Activated gamma-delta T cell treated with Interleukin-2 at 50 U/mL for 16 hours (primary cell): Measurements from ENCODE around the gene TACC2.
"Not testable (repeated sequence)": the region's sequence is repeated elsewhere in the genome, so short reads cannot be mapped to it uniquely, and the experiment has no call there.

Experiments
- DNase-seq: peaks from one replicate; pipeline ENCODE4 v3.0.0-alpha.2; 2020

TACC2 gene

DNA sequence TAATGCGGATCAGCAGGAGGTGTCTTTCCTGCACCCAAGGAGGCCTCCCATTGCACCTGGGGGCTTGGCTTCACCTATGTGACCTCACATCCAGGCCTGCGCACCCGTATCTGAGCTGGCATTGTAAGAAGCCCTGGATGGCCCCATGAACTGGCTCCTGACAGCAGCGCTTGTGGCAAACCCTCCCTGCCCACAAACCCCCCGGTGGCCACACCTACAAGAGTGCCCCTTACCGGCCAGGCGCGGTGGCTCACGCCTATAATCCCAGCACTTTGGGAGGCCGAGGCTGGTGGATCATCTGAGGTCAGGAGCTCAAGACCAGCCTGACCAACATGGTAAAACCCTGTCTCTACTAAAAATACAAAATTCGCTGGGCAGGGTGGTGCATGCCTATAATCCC lies 107.2 kb downstream of the TACC2 start:
- DNase-seq: not testable (repeated sequence)

GRCh38 chr10:122096705-122097104 lies 107.7 kb downstream of the TACC2 start:
- no peak for DNase-seq

DNA sequence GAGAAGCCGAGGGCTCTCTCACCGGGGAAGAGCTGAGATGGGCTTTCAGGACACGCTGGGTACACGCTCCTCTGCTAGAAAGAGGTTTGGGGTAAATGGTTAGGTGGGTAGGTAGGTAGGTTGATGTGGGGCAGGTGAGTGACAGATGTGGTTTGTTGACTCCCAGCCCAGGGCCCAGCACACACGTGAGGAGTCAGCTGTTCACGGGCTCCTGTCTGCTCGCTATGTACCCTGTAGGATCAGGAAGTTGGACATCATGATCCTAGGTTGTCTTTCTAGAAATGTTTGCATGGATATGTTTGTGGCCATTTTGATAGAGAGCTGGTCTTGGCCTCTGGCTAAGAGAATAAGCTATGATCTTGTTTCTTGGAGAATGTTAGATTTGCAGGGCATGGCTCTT lies 109.0 kb downstream of the TACC2 start:
- no peak for DNase-seq

DNA sequence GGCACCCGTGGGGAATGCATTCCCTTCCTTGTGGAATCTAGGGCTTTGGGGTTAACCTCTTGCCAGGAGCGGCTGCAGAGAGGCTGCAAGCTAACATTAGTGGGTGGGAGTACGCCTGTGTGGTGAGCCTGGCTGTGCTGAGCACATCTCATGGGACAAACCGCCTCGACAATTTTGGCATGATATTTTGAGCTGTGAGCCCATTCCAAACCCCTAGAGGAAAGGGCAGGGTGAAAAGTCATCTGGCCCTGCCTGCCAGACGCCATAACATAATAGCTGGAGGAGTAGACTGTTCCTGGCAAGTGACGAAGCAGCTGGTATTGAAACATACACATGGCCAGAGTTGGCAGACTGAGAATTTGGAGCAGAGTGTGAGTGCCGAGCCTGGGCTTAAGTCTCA lies 110.0 kb downstream of the TACC2 start:
- no peak for DNase-seq

GRCh38 chr10:122099562-122099961 lies 110.6 kb downstream of the TACC2 start:
- no peak for DNase-seq

DNA sequence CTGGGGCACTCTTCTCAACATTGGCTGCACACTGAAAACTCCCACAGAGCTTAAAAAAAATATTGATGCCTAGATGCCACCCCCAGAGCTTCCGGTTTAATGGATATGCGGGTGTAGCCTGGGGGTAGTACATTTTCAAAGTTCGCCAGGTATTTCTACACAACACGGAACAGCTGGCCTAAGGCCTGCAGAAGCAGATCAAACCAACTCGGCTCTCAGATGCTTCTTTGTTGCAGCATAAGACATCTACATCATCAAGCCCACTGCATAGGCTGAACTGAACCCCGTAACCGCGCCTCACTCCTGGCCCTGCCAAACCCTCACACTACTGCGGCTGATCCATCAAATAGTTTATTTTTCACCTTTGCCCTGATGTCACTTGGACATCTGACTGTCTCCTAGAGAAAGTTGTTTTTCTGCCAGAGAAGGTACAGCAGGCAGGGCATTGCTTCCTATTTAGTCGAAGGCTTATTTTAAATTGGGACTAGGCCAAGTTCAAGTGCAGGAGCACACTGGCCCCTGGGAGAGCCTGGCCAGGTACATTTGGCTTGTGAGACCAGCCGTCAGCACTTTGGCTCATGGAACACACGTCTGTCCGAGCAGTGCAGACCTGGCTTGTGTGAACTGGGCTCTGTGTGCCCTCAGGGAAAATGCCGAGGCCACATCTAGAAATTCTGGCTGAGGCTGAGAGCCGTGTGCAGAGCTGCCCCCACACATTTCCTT lies 113.3 kb downstream of the TACC2 start:
- DNase-seq: no peak

- DNase-seq: no peak
Measured at GRCh38 chr10:122102869-122103525, 114.0 kb downstream of the TACC2 start.

DNA sequence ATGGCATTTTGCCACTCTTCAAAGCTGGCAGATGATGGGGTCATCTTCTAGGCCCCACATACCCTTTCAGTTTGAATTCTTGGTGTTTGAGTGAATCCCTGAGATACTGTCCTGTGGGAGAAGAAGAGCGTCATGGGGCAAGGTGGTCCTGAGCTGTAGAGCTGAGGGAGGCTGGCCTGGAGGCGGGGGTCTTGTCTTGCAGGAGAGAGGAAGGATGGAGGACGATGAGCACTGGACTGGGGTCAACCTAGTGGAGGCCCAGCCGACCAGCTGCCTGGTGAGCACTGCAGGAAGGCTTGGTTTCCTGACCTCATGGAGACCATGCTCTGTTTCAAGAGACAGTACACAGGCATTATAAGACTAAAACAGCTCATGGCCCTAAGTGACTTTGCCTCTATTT lies 114.6 kb downstream of the TACC2 start:
- DNase-seq: no peak

DNA sequence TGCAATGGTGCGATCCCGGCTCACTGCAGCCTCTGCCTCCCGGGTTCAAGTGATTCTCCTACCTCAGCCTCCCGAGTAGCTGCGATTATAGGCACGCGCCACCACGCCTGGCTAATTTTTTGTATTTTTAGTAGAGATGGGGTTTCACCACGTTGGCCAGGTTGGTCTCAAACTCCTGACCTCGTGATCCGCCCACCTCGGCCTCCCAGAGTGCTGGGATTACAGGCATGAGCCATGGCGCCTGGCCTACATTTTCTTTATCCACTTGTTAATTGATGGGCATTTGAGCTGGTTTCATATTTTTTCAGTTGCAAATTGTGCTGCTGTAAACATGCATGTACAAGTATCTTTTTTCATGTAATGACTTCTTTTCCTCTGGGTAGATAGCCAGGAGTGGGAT lies 119.8 kb downstream of the TACC2 start:
- not testable (repeated sequence) for DNase-seq

DNA sequence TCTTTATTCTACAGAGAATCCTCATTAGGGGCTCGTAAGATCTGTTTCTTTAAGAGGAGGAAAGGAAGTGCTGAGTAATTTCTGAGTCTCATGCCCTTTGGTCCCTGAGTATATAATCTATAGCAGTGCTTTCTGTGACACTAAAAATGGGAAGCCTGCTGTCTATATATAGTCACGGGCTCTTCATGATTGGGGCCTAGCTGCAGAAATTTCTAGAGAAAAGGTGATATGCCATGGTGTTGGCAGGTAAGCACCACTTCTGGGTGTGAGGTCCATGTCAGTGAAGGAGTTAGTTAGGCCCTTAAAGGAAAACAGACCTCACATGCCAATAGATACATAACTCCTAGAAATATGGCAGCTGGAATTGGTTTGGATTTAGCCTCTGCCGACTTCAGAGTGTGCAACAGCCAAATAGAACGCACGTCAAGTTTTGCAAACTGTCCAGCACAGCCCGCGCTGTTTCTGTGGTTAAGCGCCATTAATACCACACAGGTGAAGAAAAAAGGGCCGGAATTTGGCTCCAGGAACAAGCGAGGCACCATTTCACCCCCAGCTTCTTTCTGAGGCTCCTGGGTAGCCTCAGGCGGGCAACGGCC lies 123.2 kb downstream of the TACC2 start:
- DNase-seq: no peak

GRCh38 chr10:122112625-122113160 lies 123.7 kb downstream of the TACC2 start:
- no peak for DNase-seq

DNA sequence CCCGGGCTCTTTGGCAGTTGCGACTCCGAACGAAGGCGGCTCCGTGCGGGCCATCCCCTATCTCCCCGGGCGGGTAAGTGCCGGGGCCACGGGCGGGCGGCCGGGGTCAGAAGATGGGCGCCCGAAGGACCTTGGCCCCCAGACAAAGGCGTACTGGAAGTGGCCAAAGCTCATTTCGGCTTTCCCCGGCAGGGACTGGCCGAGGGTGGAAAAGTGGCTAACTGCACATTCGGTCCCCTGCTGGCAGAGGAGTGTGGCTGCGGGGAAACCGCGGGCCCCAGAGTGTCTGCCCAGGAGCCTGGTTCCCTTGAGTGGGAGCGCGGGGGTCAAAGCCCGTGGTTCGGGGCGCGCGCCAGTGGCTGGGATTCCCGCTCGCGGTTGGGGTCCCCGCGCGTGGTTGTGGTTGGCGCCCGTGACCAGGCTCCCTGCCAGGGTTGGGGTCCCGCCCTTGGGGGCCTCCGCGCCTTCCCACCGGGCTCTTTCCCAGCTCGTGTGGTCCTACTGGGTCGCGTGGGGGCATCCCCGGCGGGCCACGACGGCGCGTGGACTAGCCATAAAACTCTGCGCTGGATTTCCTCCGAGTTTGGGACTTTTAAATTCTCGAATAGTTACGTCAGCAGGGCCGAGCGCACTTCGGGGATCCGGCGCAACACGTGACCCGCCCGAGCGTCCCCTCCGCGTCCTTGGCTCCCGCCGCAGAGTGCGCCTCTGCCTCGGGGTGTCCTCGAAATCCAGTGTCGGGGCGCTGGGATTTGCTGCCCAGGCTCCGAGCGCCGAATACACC lies 124.4 kb downstream of the TACC2 start:
- no peak for DNase-seq

- DNase-seq: no peak
Measured at GRCh38 chr10:122113945-122114747, 125.2 kb downstream of the TACC2 start.

DNA sequence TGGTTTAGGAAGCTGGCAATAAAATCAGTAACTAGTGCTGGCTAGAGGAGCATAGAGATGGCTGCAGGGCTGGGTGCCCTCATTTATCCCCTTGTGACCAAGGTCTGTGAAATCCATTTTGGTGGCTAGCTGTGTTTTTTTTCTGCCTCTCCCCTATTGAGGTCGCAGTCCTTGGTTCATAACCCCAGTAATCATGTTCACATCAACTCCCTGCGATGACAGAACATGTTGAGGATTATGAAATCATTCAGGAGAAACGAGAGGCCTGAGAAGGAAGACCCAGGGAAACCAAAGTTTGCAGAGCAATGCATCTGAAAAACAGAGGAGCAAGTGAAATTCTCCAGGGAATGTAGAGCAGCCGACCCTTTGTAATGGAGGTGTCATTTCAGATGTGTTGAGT lies 126.9 kb downstream of the TACC2 start:
- DNase-seq: no peak

- no peak for DNase-seq
Measured at GRCh38 chr10:122116331-122116730, 127.4 kb downstream of the TACC2 start.

DNA sequence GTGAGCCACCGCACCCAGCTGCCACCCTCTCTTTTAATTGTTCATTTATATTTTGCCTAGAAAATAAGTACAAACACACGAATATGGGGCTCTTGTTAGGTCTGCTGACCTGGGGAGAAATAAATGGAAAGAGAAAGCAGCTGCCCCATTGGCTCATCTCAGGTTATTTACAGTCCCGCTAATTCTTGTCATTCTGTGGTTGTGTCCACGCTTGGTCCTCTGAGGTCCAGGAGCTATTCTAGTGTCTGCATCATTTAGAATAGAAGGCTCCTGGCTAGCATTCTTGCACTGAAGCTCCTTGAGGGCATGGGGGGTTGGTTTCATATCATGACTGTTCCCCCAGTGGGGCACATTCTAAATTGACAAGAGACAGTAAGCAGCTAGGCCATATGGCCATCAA lies 128.5 kb downstream of the TACC2 start:
- no peak for DNase-seq

DNA sequence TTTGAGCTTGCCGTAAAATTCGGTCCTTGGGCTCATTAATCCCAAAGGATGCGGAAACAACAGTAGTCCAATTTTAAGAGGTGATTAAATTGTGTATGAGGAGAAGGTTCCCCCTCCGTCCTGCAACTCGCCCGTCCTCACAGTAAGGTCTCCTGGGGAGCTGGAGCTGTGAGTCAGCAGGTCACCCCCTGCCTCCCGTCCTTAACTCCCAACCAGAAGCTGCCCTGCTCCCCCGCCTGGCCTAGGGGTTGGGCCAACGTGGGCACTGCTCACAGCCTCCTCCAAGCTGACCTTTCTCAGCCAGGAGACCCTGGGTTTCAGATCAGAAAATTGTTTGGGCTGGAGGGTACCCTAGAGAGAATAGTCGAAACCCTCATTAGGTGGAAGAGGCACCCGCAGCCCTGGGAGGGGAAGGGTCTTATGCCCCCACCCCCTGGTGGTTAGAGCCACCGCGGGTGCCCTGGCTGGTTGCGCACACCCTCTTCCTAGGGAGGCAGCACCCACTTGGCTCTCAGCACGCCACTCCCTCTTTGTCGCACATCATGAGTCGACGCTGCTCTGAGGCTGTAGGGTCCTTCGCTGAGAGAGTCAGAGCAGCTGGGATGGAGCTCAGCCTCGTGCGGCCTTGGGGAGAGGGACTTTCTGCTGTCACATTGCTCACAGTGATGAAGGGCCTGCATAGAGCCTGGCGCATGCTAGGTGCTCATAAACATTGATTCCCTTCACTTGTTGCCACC lies 131.2 kb downstream of the TACC2 start:
- no peak for DNase-seq

DNA sequence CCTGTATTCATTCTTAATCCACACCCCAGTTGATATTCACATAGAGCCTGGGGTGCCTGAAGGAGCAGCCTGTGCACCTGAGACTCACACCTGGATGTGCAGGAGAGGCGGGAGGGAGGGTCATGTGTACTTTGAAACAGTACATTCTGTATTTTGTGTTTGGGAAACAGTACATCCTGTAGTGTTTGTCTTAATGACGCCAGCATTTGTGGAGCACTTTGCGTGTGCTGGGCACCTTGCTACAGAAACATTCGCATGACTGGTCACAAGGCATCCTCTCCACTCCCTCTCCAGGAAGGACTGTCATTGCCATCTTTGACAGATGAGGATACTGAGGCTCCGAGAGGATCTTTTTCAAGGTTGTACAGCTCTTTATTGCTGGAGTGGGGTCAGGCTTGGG lies 132.1 kb downstream of the TACC2 start:
- DNase-seq: no peak

DNA sequence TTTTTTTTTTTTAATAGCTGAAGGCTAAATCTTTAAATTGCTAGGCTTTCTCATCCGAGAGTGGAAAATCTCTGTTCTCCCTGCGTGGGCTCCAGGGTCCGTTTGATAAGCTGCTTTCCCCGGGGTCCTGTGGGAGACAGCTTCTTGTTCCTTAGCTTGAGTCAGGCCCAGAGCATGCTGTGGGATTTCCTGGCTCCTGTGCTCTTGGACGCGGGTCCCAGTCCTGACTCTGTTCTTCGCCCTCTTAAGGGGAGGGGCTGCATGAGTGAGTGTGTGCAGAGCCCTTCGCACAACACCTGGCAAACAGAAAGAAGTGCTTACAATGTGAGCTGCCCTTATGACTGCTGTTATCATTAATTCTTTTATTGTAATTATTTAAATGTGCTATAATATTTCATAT lies 133.5 kb downstream of the TACC2 start:
- no peak for DNase-seq

GRCh38 chr10:122123186-122123585 lies 134.2 kb downstream of the TACC2 start:
- DNase-seq: no peak

- no peak for DNase-seq
Measured at GRCh38 chr10:122124342-122124741, 135.4 kb downstream of the TACC2 start.

- no peak for DNase-seq
Measured at GRCh38 chr10:122124808-122125207, 135.8 kb downstream of the TACC2 start.
